Osteocyte (in vitro differentiated cells): ENCODE data around the gene RAPGEF2. TPM values are rescaled to one million over a fixed set of nuclear protein-coding genes. Genes with fewer than 3 reads are reported as not detected.

ENCODE experiments used
- DNase-seq: peaks from one replicate; pipeline ENCODE4 v3.0.0; 2021; ENCODE audit warnings: mixed read lengths; ENCODE audit not compliant: unreplicated experiment; ENCODE audit errors: extremely low spot score
- H3K27ac Mint-ChIP-seq: one replicate; pipeline ENCODE4 v1.8.0; 2021; ENCODE audit warnings: mild to moderate bottlenecking, mixed read lengths; ENCODE audit not compliant: unreplicated experiment
- H3K27me3 Mint-ChIP-seq: one replicate; pipeline ENCODE4 v1.8.0; 2021; ENCODE audit warnings: mixed read lengths; ENCODE audit not compliant: unreplicated experiment
- H3K36me3 Mint-ChIP-seq: one replicate; pipeline ENCODE4 v1.8.0; 2021; ENCODE audit warnings: mixed read lengths; ENCODE audit not compliant: unreplicated experiment
- H3K4me1 Mint-ChIP-seq: one replicate; pipeline ENCODE4 v1.8.0; 2021; ENCODE audit warnings: mixed read lengths; ENCODE audit not compliant: unreplicated experiment
- H3K4me3 Mint-ChIP-seq: one replicate; pipeline ENCODE4 v1.8.0; 2021; ENCODE audit warnings: mild to moderate bottlenecking, moderate library complexity, mixed read lengths; ENCODE audit not compliant: unreplicated experiment
- H3K9me3 Mint-ChIP-seq: one replicate; pipeline ENCODE4 v1.8.0; 2021; ENCODE audit warnings: mixed read lengths; ENCODE audit not compliant: unreplicated experiment
- CTCF ChIP-seq: fragments of 200-600 bp; sonication (generic); IDR thresholded peaks from 2 replicates; pipeline ENCODE4 v1.5.0; 2021; ENCODE audit warnings: antibody characterized with exemption, mild to moderate bottlenecking, moderate library complexity
- total RNA-seq: library from RNA; stranded (reverse); gene quantifications from 2 replicates; pipeline ENCODE4 v1.2.1, GENCODE V29; 2021

The RAPGEF2 gene
- total RNA-seq, 1 donor from 2014 or later: 22.7 TPM

GRCh38 chr4:159209249-159209648 lies 106.4 kb downstream of the RAPGEF2 start:
- Mint-ChIP-seq H3K36me3 (peaks cover 7% of the 10 kb centered on the region), H3K4me3 (no peak overlapping the region), H3K4me1 (peaks cover 28% of the 10 kb centered on the region), H3K27ac (no peak overlapping the region), H3K9me3 (no peaks in the 10 kb centered on the region), H3K27me3 (no peaks in the 10 kb centered on the region)
- no peak for DNase-seq
- no peak for TF ChIP-seq CTCF

GRCh38 chr4:159210975-159211374 lies 108.1 kb downstream of the RAPGEF2 start:
- Mint-ChIP-seq H3K36me3 (peaks cover 7% of the 10 kb centered on the region), H3K4me1 (peaks cover 25% of the 10 kb centered on the region), H3K4me3 (no peak overlapping the region)

GRCh38 chr4:159212675-159213293 lies 109.9 kb downstream of the RAPGEF2 start:
- no peak for TF ChIP-seq CTCF
- Mint-ChIP-seq H3K4me1 (peaks cover 9% of the 10 kb centered on the region), H3K4me3 (no peak overlapping the region), H3K27ac (no peak overlapping the region), H3K9me3 (no peaks in the 10 kb centered on the region), H3K36me3 (peaks cover 7% of the 10 kb centered on the region), H3K27me3 (no peaks in the 10 kb centered on the region)
- no peak for DNase-seq

More at GRCh38 chr4:159210975-159211374, 108.1 kb downstream of the RAPGEF2 start:
- TF ChIP-seq CTCF: no peak
- no peak overlapping the region for H3K27ac Mint-ChIP-seq
- H3K27me3 Mint-ChIP-seq: no peaks in the 10 kb centered on the region
- H3K9me3 Mint-ChIP-seq: no peaks in the 10 kb centered on the region
- DNase-seq: no peak

- H3K27ac Mint-ChIP-seq: no peak overlapping the region
- no peak for DNase-seq
- no peak overlapping the region for H3K4me3 Mint-ChIP-seq
- H3K4me1 Mint-ChIP-seq: peaks cover 7% of the 10 kb centered on the region
- peaks cover 5% of the 10 kb centered on the region for H3K9me3 Mint-ChIP-seq
- no peaks in the 10 kb centered on the region for H3K27me3 Mint-ChIP-seq
- no peak for TF ChIP-seq CTCF
- H3K36me3 Mint-ChIP-seq: peaks cover 4% of the 10 kb centered on the region
These were observed 114.0 kb downstream of the RAPGEF2 start for GRCh38 chr4:159216834-159217233.

- Mint-ChIP-seq H3K9me3 (peaks cover 5% of the 10 kb centered on the region), H3K27me3 (no peaks in the 10 kb centered on the region), H3K4me3 (no peak overlapping the region), H3K4me1 (peaks cover 13% of the 10 kb centered on the region), H3K36me3 (peaks cover 4% of the 10 kb centered on the region), H3K27ac (no peak overlapping the region)
- no peak for TF ChIP-seq CTCF
- DNase-seq: no peak
These were observed 117.0 kb downstream of the RAPGEF2 start for GRCh38 chr4:159219862-159220261.
